Fibroblast of upper back skin (primary cell): ENCODE results near the gene NRAS.

Experiments
- DNase-seq: peaks from one replicate; pipeline ENCODE4 v3.0.0-alpha.2; 2013

NRAS gene

DNA sequence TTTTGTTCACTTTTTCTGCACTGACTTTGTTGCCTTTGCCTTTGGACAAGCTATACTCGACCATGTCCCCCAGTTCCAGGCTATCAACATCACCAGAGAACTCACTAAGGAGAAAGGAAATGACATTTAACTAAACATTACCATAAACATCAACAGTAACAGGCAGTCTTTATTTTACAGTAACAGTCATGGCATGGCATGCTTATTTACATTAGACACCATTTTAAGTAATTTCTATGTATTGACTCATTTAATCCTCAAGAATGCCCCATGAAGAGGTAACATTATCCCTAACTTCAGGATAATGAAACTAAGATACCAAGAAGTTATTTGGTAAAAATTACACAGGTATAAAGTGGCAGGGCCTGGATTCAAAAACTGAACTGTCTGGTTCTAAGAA, 8.7 kb upstream of the NRAS start:
- DNase-seq = no peak

DNA sequence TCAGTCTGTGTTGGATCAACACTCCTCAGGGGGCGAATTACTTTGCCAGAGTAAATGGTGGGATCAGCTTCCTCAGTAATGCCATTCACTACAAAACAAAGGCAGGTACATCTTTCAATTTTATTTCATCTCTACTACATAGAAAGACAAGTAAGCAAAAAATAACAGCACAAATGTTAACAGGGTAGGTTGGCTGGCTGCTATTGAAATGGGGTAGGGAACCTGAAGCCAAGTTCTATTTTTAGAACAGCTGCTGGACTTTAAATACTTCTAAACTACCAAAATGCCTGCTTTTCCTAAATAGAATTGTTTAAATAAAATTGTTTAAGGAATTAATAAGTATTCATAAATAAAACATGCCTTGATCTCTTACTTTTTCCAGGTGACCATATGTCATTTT, 7.3 kb upstream of the NRAS start:
- DNase-seq = no peak

DNA sequence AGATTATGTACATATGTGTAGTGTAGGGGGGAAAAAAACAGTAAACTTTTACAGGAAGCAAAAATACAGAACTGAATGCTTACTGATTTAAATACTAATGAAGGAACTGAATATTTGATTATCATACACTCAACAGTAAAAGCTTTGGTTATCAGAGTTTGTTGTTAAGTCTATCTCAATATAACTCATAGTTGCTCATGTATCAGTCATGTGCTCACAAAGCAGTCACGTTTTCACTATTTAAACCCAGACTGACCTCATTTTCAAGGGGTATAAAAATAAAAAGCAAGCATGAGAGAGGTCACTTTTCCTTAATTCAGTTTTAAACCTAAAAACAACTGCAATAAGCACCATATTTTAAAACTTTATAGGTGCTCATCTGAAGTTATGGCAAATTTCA, 6.9 kb upstream of the NRAS start:
- DNase-seq = no peak

DNA sequence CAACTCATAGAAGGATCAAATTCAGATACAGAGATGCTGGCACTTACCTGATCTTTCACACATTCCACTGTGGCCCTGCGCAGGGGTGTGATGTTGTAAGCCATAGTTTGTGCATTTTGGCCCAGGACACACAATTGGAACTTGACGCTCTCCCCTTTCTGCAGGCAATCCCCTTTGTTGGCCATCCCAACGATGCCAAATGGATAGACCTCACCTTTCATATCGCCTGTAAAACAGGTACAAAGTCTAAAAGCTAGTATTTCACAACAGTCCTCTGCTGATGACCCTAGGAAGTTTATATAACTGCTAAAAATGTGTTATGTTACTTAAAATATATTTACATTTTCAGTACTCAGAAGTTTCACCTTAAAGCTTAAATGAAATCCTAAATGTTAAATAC, 3.9 kb upstream of the NRAS start:
- DNase-seq = no peak

DNA sequence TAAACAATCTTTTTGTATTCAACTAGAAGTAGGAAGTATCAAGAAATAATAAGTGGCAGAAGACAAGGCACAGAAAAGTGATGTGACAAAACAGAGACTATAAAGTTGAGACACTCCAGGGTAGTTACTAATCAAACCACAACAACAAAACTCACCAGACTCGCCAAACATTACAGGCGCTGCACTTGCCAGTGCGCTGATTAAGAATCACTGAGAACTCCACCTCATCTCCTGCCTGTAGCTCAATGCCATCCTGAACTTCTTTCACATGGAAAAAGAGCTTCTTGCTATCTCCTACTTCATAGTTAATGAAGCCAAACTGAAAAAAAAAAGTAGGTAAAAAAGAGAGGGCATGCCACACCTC, 2.8 kb upstream of the NRAS start:
- DNase-seq = no peak

DNA sequence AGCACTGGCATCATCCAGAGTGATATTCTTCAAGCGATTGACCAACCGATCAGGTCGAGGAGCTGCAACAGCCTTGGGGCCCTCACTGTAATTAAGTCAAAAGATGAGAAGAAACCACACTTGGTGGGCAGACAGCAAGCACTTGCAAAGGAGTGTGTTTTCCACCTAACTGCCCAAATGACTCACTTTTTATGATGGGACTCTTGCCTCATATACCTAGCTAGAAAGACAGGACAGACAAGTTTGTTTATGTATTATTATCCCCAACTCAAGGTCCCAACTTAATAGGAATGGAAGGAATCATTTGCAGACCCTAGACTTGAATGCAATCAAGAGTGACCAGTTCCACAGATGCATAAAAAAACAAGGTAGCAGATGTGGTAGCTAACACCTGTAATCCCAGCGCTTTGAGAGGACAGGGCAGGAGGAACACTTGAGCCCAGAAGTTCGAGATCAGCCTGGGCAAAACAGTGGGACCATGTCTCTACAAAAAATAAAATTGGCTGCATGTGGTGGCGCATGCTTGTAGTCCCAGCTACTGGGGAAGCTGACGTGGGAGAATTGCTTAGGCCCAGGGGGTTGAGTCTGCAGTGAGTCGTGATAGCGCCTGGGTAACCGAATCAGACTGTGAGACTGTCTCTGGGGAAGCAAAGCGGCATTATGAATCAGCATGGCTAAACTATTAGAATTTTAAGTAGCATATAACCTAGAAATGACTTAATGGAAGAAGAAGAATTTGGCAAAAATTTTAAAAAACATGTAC, 2.3 kb upstream of the NRAS start:
- DNase-seq = peak; percentile 53

DNA sequence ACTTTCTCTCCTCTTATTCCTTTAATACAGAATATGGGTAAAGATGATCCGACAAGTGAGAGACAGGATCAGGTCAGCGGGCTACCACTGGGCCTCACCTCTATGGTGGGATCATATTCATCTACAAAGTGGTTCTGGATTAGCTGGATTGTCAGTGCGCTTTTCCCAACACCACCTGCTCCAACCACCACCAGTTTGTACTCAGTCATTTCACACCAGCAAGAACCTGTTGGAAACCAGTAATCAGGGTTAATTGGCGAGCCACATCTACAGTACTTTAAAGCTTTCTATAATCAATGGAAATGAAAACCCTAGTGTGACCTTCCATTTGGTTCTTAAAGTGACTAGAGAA, 643 bp downstream of the NRAS start:
- DNase-seq = no peak

DNA sequence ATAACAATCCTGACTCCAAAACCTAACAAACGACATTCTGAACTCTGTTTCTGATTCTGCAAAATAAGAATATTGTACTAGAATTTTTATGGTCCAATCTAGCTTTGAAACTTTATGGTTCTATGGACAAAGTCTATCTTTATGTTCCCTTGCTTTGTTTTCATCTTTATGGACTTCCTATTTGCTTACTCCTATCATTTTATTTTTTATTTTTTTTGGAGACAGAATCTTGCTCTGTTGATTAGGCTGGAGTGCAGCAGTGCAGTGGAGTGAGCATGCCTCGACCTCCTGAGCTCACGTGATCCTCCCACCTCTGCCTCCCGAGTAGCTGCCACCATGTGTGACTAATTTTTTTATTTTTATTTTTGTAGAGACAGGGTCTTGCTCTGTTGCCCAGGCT, 3.6 kb downstream of the NRAS start:
- no peak for DNase-seq

DNA sequence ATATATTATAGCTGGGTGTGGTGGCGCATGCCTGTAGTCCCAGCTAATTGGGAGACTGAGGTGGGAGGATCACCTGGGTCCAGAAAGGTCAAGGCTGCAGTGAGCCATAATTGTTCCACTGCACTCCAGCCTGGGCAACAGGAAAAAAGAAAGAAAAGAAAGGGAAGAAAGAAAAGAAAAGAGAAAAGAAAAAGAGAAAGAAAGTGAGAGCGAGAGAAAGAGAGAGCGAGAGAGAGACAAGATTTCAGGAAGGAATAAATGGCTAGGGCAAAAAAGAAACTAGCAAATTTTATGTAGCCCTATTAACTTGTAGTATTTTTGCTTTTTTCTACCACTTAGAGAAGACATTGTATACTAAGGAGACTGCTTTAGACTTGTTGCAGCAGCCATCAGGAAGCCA, 6.2 kb downstream of the NRAS start:
- DNase-seq = no peak

DNA sequence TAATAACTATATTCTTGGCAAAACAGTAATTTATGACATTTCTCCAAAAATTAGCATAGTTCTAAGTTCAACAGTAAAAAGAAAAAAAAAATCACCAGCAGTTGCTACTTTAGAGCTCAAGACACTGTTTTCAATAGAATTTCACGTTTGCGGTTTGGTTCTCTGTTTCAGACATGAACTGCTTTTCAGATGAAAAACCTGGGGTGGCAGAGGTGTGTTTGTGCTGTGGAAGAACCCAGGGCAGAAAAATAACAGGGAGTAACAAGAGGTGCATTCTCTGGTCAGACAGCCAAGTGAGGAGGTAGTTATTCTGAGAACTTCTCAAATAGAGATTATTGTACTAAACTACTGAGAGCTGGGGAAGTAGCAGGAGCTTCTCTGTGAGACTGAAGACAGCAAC, 9.0 kb downstream of the NRAS start:
- DNase-seq = no peak

DNA sequence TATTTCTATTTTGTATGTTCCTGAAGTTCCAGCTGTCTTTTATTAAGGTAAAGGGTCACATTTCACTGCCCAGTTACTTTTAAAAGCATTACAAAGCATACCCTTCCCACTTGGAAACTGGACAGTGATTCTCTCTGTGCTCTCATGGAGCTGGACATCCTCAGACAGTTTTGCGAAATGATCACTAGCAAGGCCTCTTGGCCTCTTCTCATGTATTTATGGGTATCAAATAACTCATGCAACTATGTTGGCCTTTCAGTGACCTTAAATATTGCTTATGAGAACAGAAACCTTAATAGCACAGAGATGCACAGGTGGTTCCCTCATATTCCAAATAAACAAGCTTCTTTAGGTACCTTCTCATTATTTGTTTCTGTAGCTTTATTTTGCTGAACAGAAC, 13.3 kb downstream of the NRAS start:
- no peak for DNase-seq

DNA sequence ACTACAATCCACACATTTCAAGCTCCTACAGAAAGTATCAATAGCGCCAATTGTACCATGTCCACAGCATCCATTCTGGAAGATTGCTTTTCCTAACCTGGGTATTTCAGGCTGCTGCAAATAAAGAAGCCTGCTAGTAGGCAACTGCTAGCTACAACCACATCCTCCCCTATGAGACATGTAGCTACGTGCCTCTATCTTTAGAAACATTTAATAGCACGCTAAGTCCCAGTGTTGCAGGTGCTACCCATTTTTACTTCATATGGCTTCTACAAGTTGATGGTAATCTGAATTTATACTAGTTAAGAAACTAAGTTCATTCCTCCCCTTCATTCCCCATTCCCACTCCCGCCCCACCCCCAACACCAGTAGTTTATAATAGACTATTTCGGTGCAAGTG, 13.8 kb downstream of the NRAS start:
- DNase-seq = no peak

DNA sequence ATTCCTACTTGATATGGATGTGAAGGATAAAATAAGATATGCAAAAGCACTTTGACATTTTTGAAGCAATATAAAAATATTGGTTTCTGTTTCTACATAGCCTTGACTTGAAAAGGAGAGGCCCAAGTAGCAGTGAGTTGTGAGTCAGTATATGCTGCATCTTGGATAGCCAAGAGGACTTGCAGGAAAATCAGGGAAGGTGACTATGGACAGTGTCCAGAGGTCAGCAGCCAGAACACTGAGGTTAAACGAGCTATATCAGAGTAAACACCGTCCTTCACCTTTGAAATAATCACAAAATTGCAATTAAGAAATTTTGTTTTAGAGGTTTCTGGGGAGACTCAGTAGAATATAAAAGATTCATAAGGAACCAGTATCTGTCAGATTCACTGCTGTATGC, 14.6 kb downstream of the NRAS start:
- no peak for DNase-seq

DNA sequence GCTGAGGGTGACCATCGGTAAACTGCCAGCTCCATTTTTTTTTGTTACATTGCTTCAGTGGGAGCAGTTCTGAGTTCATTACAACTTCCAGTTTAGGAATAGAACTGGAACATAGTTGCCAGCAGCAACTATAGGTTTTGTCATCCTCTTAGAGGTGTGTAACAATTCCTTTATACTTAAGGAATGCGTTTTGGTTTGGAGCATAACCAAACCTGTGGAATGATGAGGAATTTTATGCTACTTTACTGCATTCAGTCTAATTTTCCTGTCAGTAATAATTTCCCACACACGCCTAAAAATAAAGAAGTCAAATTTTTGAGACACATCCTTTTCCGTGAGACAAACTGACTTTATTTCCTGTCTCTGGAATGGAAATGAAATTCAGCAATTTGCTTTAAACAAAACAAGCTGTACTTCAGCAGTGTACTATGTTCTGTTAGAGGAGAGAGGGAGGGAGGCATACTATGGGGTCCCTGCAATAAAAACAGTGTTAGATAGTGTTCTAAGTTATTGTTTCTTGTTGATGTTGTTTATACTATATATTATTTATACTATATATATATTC, 16.5 kb downstream of the NRAS start:
- peak; percentile 64 for DNase-seq

DNA sequence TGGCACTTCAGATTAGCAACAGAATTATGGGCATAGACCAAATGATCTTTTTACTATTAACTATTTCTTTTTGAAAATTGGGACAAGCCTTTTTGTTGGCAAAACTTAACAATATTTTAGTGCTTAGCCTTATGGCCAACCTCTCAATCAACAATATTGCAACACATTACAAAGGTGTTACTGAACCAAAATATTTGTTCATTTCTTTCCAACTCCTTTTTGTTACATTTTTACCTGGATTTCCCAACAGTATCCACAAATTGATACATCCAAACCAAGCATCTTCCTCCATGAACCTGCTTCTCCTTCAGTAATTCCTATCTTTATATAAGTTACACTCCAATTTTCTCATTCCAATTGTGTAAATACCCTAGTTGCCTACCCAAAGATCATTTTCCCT, 19.8 kb downstream of the NRAS start:
- no peak for DNase-seq

DNA sequence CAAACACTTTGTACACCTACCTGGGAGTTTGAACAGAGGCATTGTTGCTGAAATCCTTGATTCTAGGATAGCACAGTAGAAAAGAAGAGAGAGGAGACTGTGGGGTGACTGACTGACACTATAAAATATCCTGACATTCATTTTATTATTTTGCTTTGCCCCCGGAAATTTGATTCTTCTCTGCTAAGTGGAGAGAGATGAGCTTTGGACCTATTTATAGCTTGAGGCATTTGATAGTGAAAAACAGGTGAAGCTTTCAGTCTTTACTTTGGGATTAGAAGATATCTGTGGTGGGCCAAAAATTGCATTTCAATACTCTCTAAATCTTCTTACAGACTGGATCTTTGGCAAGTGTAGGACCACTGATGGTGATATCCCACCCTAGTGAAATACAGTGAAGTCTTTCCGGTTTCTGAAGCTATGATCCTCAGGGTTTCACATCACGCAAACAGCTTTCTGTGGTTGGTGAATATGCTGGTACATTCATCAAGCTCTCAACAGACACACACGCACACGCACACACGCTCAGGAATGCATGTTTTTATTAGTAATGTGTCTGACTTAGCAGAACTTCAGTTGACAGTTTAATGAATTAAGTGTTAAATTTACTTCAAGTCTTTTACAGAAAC, 21.0 kb downstream of the NRAS start, which contains the start of gene AMPD1:
Gene AMPD1, minus strand, starts transcription at position 117 of the 629 bp plus-strand sequence. Its CDS starts 75 bp downstream, at position 42.
- DNase-seq = peak; percentile 74

DNA sequence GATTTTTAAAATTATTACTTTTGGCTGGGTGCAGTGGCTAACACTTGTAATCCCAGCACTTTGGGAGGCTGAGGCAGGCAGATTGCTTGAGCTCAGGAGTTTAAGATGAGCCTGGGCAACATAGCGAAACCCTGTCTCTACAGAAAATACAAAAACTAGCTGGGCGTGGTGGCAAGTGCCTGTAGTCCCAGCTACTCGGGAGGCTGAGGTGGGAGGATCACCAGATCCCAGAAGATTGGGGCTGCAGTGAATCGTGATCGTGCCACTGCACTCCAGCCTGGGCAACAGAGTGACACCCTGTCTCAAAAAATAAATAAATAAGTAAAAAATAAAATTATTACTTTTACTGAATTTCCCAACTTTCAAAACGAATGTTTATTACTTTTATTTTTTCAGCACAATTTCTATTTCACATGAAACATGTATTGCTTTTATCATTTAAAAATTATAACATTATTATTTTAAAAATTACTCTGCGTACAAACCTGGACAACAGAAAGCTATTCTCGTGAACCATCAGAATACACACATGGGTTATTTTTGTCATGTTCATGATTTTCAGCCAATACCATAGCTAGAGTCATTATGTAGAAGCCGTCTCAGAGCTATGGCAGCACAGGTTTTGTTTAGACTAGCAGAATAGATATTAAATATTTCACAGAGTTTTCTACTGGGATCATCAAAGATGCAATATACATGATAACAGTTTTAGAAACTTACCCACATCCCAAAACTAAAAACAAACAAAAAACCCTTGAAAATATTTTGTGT, 21.8 kb downstream of the NRAS start:
- DNase-seq = no peak

DNA sequence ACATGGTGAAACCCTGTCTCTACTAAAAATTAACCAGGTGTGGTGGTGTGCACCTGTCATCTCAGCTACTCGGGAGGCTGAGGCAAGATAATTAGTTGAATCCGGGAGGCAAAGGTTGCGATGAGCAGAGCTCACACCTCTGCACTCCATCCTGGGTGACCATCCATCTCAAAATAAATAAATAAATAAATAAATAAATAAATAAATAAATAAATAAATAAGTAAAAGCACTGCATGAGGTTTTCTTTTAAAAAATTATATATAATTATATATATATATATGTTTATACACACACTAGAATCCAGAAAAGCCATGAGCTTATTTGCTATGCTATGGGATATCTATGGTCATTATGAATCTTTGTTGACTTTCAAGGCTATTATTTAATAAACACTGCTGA, 23.6 kb downstream of the NRAS start:
- no peak for DNase-seq

DNA sequence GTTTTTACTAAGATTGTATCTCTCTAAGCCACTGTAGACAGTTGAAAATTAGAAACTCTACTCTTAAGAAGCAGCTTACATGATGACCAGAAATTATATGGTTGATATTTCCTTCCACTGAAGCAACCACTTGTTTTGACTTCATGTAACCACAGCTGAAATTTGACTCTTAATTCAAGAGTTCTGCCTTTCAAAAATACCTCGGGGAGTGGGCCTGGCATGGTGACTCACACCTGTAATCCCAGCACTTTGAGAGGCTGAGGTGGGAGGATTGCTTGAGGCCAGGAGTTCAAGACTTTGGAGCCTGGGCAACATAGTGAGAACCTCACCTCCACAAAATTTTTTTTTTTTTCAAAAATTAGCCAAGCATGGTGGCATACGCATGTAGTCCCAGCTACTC, 25.5 kb downstream of the NRAS start:
- DNase-seq = peak; percentile 11

DNA sequence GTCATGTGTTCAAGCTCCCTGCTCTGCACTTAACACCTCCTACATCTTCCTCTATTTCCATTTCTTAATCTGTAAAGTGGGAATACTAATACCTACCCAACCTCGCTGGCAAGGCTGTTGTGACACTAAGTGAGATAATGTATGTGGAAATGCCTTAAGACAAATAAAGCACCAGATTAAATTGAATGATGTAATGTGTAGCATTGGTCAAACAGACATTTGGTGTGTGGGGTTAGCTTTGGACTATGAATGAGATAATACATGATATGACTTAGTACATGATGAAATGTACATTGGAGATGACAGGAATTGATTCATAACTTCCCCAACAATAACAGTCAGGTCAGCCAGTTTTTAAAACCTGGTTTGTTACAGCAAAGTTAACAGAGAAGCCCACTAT, 26.4 kb downstream of the NRAS start:
- DNase-seq = no peak

DNA sequence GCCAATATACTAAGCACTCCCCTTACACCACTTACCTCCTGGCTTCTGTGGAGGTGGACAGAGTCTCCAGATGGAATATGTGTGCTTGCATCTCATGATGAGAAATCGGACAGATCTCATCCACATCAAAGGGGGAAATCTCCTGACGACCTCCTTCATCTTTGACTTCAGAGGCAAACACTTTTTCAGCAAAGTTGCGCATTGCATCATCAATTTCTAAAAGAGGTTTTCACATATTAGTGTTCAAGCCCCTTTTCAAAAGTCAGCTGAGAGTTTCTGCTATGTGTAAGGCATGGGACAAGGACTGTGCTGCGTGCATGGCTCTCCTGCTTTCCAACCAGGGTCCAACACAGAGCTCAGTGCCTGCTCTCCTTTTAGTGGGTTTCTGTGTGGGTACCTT, 28.0 kb downstream of the NRAS start:
- no peak for DNase-seq

DNA sequence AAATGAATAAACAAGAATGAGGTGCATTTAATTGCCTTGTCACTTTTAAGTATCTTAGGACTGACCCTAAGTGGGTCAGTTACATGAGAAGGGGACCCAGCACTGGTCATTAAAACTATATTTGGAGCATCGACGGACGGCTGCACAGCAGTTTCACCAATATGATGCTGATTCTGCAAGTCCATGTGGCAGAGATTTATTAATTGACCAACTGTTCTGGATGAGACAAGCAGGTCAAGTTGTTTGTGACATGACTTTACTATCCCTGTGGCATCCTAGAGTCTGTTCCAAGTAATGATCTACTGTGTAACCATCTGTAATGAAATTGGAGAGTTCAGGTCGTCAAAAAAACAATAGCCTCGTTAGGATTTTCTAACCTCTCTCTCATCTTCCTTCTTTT, 30.7 kb downstream of the NRAS start:
- no peak for DNase-seq

DNA sequence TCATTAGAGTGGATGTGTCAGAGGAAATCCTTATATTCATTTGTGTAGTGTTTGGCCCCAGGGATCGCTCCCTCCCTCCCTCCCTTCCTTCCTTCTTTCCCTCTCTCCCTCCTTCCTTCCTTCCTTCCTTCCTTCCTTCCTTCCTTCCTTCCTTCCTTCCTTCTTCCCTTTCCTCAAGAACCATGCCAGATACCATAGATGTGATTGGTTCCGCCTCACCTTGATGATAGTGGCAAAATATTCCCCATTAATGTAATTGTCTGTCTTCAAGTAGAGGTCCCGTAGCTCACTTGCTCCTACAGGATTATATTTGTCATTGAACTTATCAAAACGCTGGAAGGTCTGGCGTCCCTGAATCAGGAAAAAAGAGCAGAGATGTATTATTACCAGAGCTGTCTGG, 38.9 kb downstream of the NRAS start:
- no peak for DNase-seq

DNA sequence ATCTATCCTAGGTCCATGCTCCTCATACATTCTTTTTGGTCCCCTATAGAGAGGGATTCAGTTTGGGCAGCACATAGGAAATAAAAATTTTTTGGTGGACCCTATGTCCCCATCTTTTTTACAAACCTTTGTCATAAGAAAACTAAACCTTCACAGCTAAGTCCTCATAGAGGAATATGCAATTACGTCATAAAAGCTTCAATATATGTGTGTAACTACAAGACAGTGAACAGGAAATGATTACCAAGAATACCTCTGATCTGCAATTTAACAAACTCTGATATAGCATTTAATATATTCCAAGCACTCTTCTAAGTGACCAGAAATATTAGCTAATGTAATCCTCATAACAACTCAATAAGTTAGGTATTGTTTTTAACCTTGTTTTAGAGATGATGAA, 40.5 kb downstream of the NRAS start:
- no peak for DNase-seq
